HCT116 (cell line): ENCODE results near the gene ZNF235.

Source experiments
- CEBPB ChIP-seq: IDR thresholded peaks from 2 replicates; pipeline ENCODE4 v1.6.1; 2012; ENCODE audit warnings: low read depth
- EZH2phosphoT487 ChIP-seq: fragments of 200-600 bp; IDR thresholded peaks from 2 replicates; pipeline ENCODE4 v1.6.1; 2018; ENCODE audit warnings: antibody characterized with exemption, borderline replicate concordance
- POLR2A ChIP-seq: IDR thresholded peaks from 2 replicates; pipeline ENCODE4 v1.7.0; 2011; ENCODE audit warnings: borderline replicate concordance; ENCODE audit not compliant: insufficient read depth, insufficient read length; ENCODE audit errors: extremely low read depth
- ZFX ChIP-seq: fragments of 450-650 bp; IDR thresholded peaks from 2 replicates; pipeline ENCODE4 v1.6.1; 2017

- TF ChIP-seq ZFX (no peak), POLR2A (no peak), EZH2phosphoT487 (no peak), CEBPB (no peak)
Observed at GRCh38 chr19:44308011-44308410, 3.2 kb upstream of the ZNF235 start.
